ENCODE measurements around the gene TM9SF1. TPM values are rescaled to one million over a fixed set of nuclear protein-coding genes. Genes with fewer than 3 reads are reported as not detected.
A peak's percentile ranks its signal among the peaks of the same experiment; 100 is the strongest.

TM9SF1 gene
- 132 and 141 TPM in 2 replicates for total RNA-seq (2014; rRNA removed; shearing (Covaris generic))

GRCh38 chr14:24195186-24196070, at the start of gene TM9SF1:
TM9SF1 (minus strand) TSS chr14:24195441; CDS start chr14:24195019, 422 bp downstream.
- DNase-seq (ENCODE audit: low read depth): peak; percentile 84

GRCh38 chr14:24243336-24243836, 48.1 kb upstream of the TM9SF1 start:
- DNase-seq (ENCODE audit: low read depth): peak; percentile 34

- peak; percentile 90 for DNase-seq (ENCODE audit: low read depth)
Observed at GRCh38 chr14:24241829-24242443, 46.7 kb upstream of the TM9SF1 start.

- no peak for DNase-seq (ENCODE audit: low read depth)
Observed at GRCh38 chr14:24240110-24240918, 45.1 kb upstream of the TM9SF1 start.

GRCh38 chr14:24238527-24239037, 43.3 kb upstream of the TM9SF1 start:
- DNase-seq (ENCODE audit: low read depth): no peak

- peak; percentile 55 for DNase-seq (ENCODE audit: low read depth)
Observed at GRCh38 chr14:24238123-24238522, 42.9 kb upstream of the TM9SF1 start.

GRCh38 chr14:24237463-24237955, 42.3 kb upstream of the TM9SF1 start:
- no peak for DNase-seq (ENCODE audit: low read depth)

- DNase-seq (ENCODE audit: low read depth): no peak
Observed at GRCh38 chr14:24236689-24237462, 41.6 kb upstream of the TM9SF1 start.

- no peak for DNase-seq (ENCODE audit: low read depth)
Observed at GRCh38 chr14:24235804-24236688, 40.8 kb upstream of the TM9SF1 start.

- no peak for DNase-seq (ENCODE audit: low read depth)
Observed at GRCh38 chr14:24234095-24235005, 39.1 kb upstream of the TM9SF1 start.

- DNase-seq (ENCODE audit: low read depth): no peak
Observed at GRCh38 chr14:24233538-24233866, 38.3 kb upstream of the TM9SF1 start.

- no peak for DNase-seq (ENCODE audit: low read depth)
Observed at GRCh38 chr14:24232645-24233537, 37.6 kb upstream of the TM9SF1 start, which contains the start of gene GMPR2. GMPR2 (plus strand) TSS chr14:24232929; CDS start chr14:24233254, 325 bp downstream.

GRCh38 chr14:24232121-24232644, 36.9 kb upstream of the TM9SF1 start, which contains the start of gene NEDD8:
NEDD8 (minus strand) TSS chr14:24232367; CDS start chr14:24232267, 100 bp downstream.
- peak; percentile 95 for DNase-seq (ENCODE audit: low read depth)

GRCh38 chr14:24231263-24232120, 36.3 kb upstream of the TM9SF1 start:
- DNase-seq (ENCODE audit: low read depth): no peak

- DNase-seq (ENCODE audit: low read depth): no peak
Observed at GRCh38 chr14:24228902-24229301, 33.7 kb upstream of the TM9SF1 start.

GRCh38 chr14:24226473-24226872, 31.2 kb upstream of the TM9SF1 start:
- no peak for DNase-seq (ENCODE audit: low read depth)
